SKM-1 treated with dmso at 0.1 percent for 144 hours (cell line): ENCODE measurements around the gene A4GNT.
"Not testable (repeated sequence)": the region's sequence is repeated elsewhere in the genome, so short reads cannot be mapped to it uniquely, and the experiment has no call there.

Source experiments
- DNase-seq: peaks from one replicate; lab custom pipeline; 2025; ENCODE audit not compliant: unreplicated experiment; lab: John Stamatoyannopoulos, UW

A4GNT gene

DNA sequence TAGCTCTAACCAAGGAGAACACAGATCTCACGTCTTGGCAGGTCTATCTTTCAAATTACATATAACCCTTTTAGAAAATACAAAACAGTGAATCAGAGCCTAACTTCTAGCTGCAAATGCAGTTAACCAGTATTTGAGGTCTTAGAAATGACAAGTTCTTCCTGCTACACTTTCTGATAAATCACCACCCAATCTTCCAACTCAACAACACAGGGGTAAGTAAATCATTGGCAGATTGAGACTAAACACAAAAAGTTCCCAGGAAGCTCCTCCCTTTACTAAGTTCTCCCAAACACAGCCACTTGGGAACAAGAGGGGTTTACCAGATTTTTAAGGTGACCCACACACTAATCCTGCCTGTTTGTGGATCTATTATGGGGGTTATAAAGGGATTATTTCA, at the start of gene A4GNT:
Gene A4GNT, minus strand, starts transcription at position 152 of the 400 bp plus-strand sequence. CDS start 1,134 bp downstream, outside the sequence.
- no peak for DNase-seq

GRCh38 chr3:138180375-138181029, 48.3 kb upstream of the A4GNT start:
- peak; percentile 5 for DNase-seq

DNA sequence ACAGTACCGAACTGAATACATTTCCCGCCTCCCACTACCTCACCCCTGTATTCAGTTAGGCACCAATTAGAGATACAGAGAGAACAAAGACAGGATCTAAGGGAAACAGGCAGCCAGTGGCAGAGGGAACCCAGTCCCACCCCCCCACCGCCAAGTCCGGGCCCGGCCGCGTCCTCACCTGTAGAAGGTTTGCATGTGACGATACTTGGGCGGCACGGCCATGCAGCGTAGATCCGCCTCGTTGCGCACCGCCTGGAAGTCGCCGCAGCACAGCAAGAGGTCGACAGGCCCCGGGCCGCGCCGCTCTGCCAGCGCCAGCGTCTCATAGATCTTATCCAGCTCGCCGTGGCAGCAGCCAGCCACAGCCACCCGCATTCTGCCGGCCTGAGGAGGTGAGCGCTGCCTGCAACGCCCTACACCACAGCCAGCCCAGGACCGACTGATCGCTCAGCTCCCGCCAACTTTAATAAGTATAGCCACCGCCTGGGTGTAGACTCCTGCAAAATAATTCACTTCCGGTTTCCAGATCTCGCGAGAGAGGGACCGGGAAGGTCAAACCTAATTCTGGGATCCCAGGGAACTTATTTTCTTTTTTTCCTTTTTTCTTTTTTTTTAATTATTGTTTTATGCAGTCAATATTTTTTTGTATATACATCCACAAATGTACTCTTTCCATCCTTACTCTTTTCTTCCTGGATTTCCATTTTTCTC, 42.4 kb upstream of the A4GNT start, which contains the start of gene DBR1:
Gene DBR1, minus strand, starts transcription at position 501 of the 711 bp plus-strand sequence. Its CDS starts 126 bp downstream, at position 375.
- DNase-seq, result peak; percentile 72

DNA sequence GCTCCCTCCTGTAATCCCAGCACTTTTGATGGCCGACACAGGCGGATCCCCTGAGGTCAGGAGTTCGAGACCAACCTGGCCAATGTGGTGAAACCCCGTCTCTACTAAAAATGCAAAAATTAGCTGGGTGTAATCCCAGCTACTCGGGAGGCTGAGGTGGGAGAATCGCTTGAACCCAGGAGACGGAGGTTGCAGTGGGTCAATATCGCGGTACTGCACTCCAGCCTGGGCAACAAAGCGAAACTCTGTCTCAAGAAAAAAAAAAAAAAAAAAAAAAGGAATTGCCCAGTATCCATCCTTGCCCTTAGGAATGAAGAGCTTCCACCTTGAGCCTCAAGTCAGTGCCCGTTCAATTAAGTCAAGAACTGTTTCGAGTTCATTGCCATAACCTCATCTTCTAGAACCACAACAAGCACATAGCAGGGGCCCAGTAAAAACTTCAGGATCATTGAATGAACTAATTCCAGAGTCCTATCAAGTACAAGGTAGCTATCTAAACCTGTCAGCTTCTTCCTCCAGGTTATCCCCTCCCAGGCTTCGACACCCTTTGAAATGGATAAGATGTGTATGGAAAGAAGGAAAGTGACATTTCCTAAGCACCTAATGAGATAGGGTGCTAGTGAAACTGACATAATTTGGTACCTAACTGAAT, 41.7 kb upstream of the A4GNT start:
- no peak for DNase-seq

- no peak for DNase-seq
Observed at GRCh38 chr3:138172625-138173024, 40.4 kb upstream of the A4GNT start.

GRCh38 chr3:138165061-138165460, 32.9 kb upstream of the A4GNT start:
- DNase-seq, result no peak

DNA sequence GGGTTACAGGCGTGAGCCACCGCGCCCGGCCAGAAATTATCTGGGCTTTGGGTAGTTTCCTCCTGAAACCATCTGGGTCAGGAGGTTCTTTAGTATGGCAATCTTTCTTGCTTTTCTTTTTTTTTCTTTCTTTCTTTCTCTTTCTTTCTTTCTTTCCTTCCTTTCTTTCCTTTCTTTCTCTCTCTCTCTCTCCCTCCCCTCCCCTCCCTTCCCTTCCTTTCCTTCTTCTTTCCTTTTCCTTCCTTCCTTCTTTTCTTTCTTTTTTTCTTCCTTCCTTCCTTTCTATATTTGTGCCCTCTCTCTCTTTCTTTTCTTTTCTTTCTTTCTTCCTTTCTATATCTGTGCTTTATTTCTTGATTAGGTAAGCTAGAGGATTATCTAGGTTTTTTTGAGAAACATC, 25.6 kb upstream of the A4GNT start:
- DNase-seq, result no peak

- no peak for DNase-seq
Observed at GRCh38 chr3:138154534-138154933, 22.3 kb upstream of the A4GNT start.

DNA sequence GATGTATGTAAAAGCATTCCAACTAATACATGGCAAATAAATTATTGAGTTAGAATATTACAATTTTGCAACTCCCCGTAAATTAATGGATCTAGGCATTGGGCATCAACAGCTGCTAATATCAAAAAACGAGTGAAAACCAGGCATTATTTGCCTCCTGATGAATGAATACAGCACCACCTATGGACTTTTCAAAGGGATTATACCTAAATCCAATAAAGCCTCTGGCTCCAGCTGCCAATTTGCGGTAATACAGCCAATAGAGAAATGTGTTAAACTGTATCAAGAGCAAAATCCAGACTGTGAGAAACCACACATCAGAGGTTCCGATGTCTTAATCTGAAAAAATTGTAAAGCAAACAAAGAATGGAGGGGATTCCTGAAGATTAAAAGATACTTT, 16.3 kb upstream of the A4GNT start:
- DNase-seq, result no peak

GRCh38 chr3:138142181-138142580, 10.0 kb upstream of the A4GNT start:
- DNase-seq, result not testable (repeated sequence)

DNA sequence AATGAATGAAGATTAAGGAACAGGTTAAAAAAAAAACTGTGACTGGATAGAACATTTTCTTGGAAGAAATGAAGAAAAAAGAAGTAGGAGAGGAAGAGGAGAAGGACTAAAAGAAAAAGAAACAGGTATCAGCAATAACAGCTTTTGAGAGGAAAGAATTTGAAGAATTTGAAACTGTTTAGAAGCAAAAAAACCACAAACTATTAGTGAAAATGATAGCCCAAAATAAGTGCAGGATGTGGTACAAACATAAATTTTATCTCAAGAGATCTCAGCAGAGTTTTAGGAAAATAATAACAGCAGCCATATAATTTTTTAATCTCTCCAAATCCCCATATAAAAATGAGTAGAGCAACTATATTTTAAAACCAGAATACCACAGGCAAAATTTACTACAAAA, 8.8 kb upstream of the A4GNT start:
- DNase-seq, result no peak

DNA sequence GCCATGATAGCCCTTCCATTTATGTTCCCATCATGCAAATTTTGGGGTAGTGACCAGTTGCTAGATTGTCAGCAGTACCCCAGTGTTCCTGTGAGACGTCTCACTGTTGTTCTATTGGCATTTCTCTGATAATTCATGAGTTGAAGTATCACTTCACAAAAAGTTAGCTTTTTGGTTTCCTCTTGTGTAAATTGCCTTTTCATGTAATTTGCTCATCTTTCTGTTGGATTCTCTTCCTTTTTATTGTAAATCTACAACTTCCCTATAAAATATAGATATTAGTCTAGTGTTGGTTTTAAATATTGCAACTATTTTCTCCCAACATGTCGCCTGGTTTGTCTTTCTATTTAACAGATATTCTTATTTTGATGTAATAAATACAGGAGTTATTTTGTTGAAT, 7.5 kb upstream of the A4GNT start:
- DNase-seq, result no peak

- DNase-seq, result peak; percentile 85
Observed at GRCh38 chr3:138137861-138138260, 5.7 kb upstream of the A4GNT start.

GRCh38 chr3:138136201-138136600, 4.0 kb upstream of the A4GNT start:
- peak; percentile 36 for DNase-seq

DNA sequence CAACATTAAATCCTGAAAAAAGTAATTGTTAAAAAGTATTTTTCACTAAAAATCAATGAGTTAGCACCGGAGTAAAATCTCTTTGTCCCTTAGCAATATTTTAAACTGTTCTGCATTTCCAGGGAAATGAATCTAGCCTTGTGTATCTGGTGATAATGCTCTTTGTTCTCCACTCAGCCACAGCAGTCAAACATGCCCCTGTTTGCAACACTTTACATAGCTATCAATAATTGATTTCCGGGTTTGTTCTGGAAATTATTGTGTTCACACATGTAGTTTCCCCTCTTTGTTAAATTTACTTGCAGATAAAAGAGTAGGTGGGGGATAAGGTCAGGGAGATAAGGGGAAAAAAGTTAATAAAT, 3.6 kb upstream of the A4GNT start:
- no peak for DNase-seq

GRCh38 chr3:138135146-138135832, 3.1 kb upstream of the A4GNT start:
- DNase-seq, result peak; percentile 67

- DNase-seq, result no peak
Observed at GRCh38 chr3:138127636-138128365, 4.4 kb downstream of the A4GNT start.

- DNase-seq, result peak; percentile 81
Observed at GRCh38 chr3:138125548-138126221, 6.5 kb downstream of the A4GNT start.

GRCh38 chr3:138124706-138125355, 7.4 kb downstream of the A4GNT start:
- no peak for DNase-seq

DNA sequence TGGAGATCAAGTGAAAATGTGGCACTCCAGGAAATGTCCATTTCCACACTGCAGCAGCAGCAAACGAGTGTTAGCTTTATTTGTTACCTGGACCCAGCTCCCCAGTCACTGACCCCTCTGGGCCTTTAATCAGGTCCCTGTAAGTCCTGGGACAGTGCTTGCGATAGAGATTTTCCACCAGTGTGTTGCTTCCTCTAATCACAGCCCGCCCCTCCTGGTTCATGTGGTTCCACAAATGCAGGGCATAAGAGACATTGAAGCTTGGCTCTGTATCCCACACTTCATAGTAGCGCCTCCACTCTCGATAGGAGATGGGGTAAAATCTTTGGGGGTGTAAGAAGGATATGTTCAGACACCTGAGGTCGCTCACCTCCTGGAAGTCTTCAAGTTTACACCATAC, 8.0 kb downstream of the A4GNT start:
- no peak for DNase-seq
